ENCODE results near the gene TRAF6. TPM values are rescaled to one million over a fixed set of nuclear protein-coding genes. Genes with fewer than 3 reads are reported as not detected.

Gene TRAF6
- total and polyA plus RNA-seq, 2 of the 13 experiments (the other 11 are each of a cell fraction or from before 2014, with no cell fraction given), result 3.3 to 5.9 TPM

DNA sequence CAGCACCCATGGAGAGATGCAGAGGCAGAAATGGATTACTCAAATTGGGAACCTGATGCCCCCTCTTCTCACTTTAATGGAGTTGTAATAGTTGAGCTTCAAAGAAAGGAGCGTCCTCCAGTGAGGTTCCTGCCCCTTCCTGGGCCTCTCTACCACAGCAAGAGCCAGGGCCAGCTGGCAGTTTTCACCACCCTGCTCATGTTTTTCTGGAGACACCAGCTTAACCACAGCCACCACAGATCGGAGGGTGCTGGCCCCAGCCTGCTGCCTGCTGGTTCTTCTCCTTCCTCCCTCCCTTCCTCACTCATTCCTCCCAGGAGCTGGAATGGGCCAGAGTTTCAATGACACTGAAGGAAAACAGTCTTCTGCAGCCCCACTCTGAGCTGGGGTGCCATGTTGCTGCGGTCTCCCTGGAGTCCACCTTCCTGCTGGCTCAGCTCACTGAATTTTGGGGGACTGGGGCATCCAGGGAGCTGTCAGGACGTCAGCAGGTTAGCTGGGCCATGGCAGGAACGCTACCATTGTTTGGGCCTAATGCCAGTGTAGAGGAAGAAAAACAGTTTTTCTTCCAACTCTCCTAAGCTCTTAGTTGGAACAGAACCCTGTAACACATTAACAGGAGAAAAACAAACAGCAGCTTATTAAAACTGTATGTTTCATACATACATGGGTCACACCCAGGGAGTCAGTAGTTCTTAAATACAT, 57.7 kb downstream of the TRAF6 start:
- ATAC-seq (no peak), DNase-seq (ENCODE audit: low spot score) (no peak), FAIRE-seq (no peak)
- in situ Hi-C loops (cut with HindIII; ENCODE audit: extremely low pct_ligation_motif_present, low pct_unique_long_range_greater_than_20kb), result no loop called here
- CTCF ChIA-PET (ENCODE audit: low intra/inter-chr PET ratio, low total read pairs), result no interaction called here
- intact Hi-C loops (cut with micrococcal nuclease; ENCODE audit: unreplicated experiment), result no loop called here
- Histone ChIP-seq H3K4me2 (ENCODE audit: low read depth, low read length) (peak overlapping the region; percentile 2; the same call in 1 of the 2 replicates), H3K4me3 (replicated peaks in 1 of 3; ENCODE audit: insufficient read depth in 1 of 3, low read depth in 2 of 3, low read length in 3 of 3) (no peak overlapping the region), H3K4me1 (ENCODE audit: insufficient read depth, low read length) (peaks cover 23% of the 10 kb centered on the region), H2AFZ (ENCODE audit: low read length) (no peak overlapping the region), H3K27ac (ENCODE audit: extremely low read length, insufficient read depth, low read length) (no peak overlapping the region), H3K36me3 (replicated peaks in 1 of 2; ENCODE audit: control insufficient read depth in 1 of 2, insufficient read depth in 2 of 2, low read length in 2 of 2) (no peaks in the 10 kb centered on the region), H3K27me3 (ENCODE audit: control insufficient read depth in 1 of 2, insufficient read depth in 2 of 2, low read length in 2 of 2) (peaks cover 0 to 19% of the 10 kb centered on the region in 2 experiments; a peak in 2 of 5 replicates), H4K20me1 (ENCODE audit: insufficient read depth, low read length) (no peaks in the 10 kb centered on the region), H3K79me2 (ENCODE audit: insufficient read depth, low read length) (no peaks in the 10 kb centered on the region), H3K9ac (ENCODE audit: insufficient read depth, low read depth, low read length) (no peak overlapping the region), H3K9me3 (ENCODE audit: low read length) (no peaks in the 10 kb centered on the region)
- 26% methylated on average over 5 of the region's 5 CpGs for WGBS (ENCODE audit: low lambda C conversion rate)
- TF ChIP-seq NFATC3 (CRISPR knock-in tag; IDR thresholded peaks at IDR 0.05), result no peak
- TF ChIP-seq ATF1 (CRISPR knock-in tag; IDR thresholded peaks at IDR 0.05), result no peak
- TF ChIP-seq THYN1 (CRISPR knock-in tag; IDR thresholded peaks at IDR 0.05; ENCODE audit: borderline replicate concordance, low read depth), result no peak
- no peak for TF ChIP-seq NFKB2 (CRISPR knock-in tag; IDR thresholded peaks at IDR 0.05; ENCODE audit: borderline replicate concordance)
- no peak for TF ChIP-seq RBM22 (optimal IDR thresholded peaks at IDR 0.05; ENCODE audit: low read length)
- no peak for TF ChIP-seq ZNF720 (CRISPR knock-in tag; IDR thresholded peaks at IDR 0.05)
- no peak for TF ChIP-seq U2AF2 (IDR thresholded peaks at IDR 0.05; ENCODE audit: low read depth, low read length)
- TF ChIP-seq DNMT1 (CRISPR knock-in tag; IDR thresholded peaks at IDR 0.05), result no peak
- TF ChIP-seq XRCC5 (optimal IDR thresholded peaks at IDR 0.05; ENCODE audit: low read length), result no peak
- TF ChIP-seq ERF (CRISPR knock-in tag; IDR thresholded peaks at IDR 0.05), result no peak
- no peak for TF ChIP-seq HDAC1 (CRISPR knock-in tag; IDR thresholded peaks at IDR 0.05)
- TF ChIP-seq ZNF296 (CRISPR knock-in tag; conservative IDR thresholded peaks at IDR 0.05), result no peak
- TF ChIP-seq SMC3 (IDR thresholded peaks at IDR 0.05; ENCODE audit: low read length), result no peak
- TF ChIP-seq ISX (CRISPR knock-in tag; conservative IDR thresholded peaks at IDR 0.05), result no peak
- no peak for TF ChIP-seq ZC3H4 (CRISPR knock-in tag; IDR thresholded peaks at IDR 0.05; ENCODE audit: borderline replicate concordance)
- TF ChIP-seq, protein P1, sequence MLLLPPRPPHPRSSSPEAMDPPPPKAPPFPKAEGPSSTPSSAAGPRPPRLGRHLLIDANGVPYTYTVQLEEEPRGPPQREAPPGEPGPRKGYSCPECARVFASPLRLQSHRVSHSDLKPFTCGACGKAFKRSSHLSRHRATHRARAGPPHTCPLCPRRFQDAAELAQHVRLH (CRISPR knock-in tag; IDR thresholded peaks at IDR 0.05; ENCODE audit: borderline replicate concordance, low read depth), result no peak
- TF ChIP-seq, protein P2, sequence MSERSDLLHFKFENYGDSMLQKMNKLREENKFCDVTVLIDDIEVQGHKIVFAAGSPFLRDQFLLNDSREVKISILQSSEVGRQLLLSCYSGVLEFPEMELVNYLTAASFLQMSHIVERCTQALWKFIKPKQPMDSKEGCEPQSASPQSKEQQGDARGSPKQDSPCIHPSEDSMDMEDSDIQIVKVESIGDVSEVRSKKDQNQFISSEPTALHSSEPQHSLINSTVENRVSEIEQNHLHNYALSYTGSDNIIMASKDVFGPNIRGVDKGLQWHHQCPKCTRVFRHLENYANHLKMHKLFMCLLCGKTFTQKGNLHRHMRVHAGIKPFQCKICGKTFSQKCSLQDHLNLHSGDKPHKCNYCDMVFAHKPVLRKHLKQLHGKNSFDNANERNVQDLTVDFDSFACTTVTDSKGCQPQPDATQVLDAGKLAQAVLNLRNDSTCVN (CRISPR knock-in tag; IDR thresholded peaks at IDR 0.05; ENCODE audit: borderline replicate concordance), result no peak
- no peak for TF ChIP-seq HNF1A (IDR thresholded peaks at IDR 0.05; ENCODE audit: low read depth)
- TF ChIP-seq HNF1A (CRISPR knock-in tag; IDR thresholded peaks at IDR 0.05; ENCODE audit: borderline replicate concordance), result no peak
- no peak for TF ChIP-seq MIXL1 (CRISPR knock-in tag; IDR thresholded peaks at IDR 0.05)
- BruUV-seq (replicated peaks), result no TSS peak
- POLR2A ChIA-PET, result no interaction called here

Measured in HepG2 (cell line).